Ishikawa (cell line): Measurements from ENCODE around the gene MAP3K2.

Experiments
- CEBPB ChIP-seq: IDR thresholded peaks from 2 replicates; pipeline ENCODE4 v1.6.1; 2012
- CREB1 ChIP-seq: IDR thresholded peaks from 2 replicates; pipeline ENCODE4 v1.6.1; 2012; ENCODE audit warnings: low read depth
- EGR1 ChIP-seq: IDR thresholded peaks from 2 replicates; pipeline ENCODE4 v1.6.1; 2012
- EP300 ChIP-seq: IDR thresholded peaks from 2 replicates; pipeline ENCODE4 v1.6.1; 2012; ENCODE audit warnings: borderline replicate concordance
- FOXM1 ChIP-seq: IDR thresholded peaks from 2 replicates; pipeline ENCODE4 v1.6.1; 2012; ENCODE audit warnings: low read depth, borderline replicate concordance
- NFIC ChIP-seq: IDR thresholded peaks from 2 replicates; pipeline ENCODE4 v1.6.1; 2012
- RAD21 ChIP-seq: IDR thresholded peaks from 2 replicates; pipeline ENCODE4 v1.6.1; 2012; ENCODE audit warnings: low read depth
- TAF1 ChIP-seq: IDR thresholded peaks from 2 replicates; pipeline ENCODE4 v1.6.1; 2012; ENCODE audit warnings: low read depth, mild to moderate bottlenecking
- TCF12 ChIP-seq: IDR thresholded peaks from 2 replicates; pipeline ENCODE4 v1.6.1; 2012; ENCODE audit warnings: low read depth
- TEAD4 ChIP-seq: IDR thresholded peaks from 2 replicates; pipeline ENCODE4 v1.6.1; 2012
- YY1 ChIP-seq: IDR thresholded peaks from 2 replicates; pipeline ENCODE4 v1.6.1; 2012; ENCODE audit warnings: low read depth
- ZBTB7A ChIP-seq: IDR thresholded peaks from 2 replicates; pipeline ENCODE4 v1.6.1; 2012; ENCODE audit warnings: low read depth
- TF ChIP-seq, protein P1 (sequence below): IDR thresholded peaks from 2 replicates; pipeline ENCODE4 v1.6.1; 2012
- TF ChIP-seq, protein P2 (sequence below): IDR thresholded peaks from 2 replicates; pipeline ENCODE4 v1.6.1; 2012
- TF ChIP-seq, protein P3 (sequence below): IDR thresholded peaks from 2 replicates; pipeline ENCODE4 v1.6.1; 2012; ENCODE audit warnings: low read depth, mild to moderate bottlenecking

The MAP3K2 gene

DNA sequence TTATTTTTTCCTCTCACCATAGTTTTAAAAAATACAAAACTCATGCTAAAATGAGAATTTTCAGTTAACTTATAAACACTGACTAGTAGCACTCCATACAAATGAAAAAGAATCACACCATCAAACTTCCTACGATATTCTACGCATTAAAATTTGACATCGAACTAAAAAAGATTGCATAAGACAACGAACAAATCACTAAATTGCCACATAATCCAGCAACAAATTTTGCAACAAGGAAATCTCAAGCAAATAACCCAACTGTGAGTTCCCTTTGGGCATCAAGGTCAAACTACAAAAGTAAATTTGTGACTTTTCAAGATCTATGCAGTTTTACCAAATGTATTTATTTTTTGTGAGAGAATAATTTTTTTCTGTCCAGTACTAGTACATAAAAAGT lies 1.5 kb downstream of the MAP3K2 start:
- TF ChIP-seq, protein P1, sequence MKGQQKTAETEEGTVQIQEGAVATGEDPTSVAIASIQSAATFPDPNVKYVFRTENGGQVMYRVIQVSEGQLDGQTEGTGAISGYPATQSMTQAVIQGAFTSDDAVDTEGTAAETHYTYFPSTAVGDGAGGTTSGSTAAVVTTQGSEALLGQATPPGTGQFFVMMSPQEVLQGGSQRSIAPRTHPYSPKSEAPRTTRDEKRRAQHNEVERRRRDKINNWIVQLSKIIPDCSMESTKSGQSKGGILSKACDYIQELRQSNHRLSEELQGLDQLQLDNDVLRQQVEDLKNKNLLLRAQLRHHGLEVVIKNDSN: no peak
- TF ChIP-seq TCF12 (no peak), ZBTB7A (no peak), EGR1 (no peak), TAF1 (no peak), EP300 (no peak), YY1 (no peak)
- TF ChIP-seq, protein P2, sequence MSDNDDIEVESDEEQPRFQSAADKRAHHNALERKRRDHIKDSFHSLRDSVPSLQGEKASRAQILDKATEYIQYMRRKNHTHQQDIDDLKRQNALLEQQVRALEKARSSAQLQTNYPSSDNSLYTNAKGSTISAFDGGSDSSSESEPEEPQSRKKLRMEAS: no peak
- TF ChIP-seq, protein P3, sequence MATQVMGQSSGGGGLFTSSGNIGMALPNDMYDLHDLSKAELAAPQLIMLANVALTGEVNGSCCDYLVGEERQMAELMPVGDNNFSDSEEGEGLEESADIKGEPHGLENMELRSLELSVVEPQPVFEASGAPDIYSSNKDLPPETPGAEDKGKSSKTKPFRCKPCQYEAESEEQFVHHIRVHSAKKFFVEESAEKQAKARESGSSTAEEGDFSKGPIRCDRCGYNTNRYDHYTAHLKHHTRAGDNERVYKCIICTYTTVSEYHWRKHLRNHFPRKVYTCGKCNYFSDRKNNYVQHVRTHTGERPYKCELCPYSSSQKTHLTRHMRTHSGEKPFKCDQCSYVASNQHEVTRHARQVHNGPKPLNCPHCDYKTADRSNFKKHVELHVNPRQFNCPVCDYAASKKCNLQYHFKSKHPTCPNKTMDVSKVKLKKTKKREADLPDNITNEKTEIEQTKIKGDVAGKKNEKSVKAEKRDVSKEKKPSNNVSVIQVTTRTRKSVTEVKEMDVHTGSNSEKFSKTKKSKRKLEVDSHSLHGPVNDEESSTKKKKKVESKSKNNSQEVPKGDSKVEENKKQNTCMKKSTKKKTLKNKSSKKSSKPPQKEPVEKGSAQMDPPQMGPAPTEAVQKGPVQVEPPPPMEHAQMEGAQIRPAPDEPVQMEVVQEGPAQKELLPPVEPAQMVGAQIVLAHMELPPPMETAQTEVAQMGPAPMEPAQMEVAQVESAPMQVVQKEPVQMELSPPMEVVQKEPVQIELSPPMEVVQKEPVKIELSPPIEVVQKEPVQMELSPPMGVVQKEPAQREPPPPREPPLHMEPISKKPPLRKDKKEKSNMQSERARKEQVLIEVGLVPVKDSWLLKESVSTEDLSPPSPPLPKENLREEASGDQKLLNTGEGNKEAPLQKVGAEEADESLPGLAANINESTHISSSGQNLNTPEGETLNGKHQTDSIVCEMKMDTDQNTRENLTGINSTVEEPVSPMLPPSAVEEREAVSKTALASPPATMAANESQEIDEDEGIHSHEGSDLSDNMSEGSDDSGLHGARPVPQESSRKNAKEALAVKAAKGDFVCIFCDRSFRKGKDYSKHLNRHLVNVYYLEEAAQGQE: no peak

DNA sequence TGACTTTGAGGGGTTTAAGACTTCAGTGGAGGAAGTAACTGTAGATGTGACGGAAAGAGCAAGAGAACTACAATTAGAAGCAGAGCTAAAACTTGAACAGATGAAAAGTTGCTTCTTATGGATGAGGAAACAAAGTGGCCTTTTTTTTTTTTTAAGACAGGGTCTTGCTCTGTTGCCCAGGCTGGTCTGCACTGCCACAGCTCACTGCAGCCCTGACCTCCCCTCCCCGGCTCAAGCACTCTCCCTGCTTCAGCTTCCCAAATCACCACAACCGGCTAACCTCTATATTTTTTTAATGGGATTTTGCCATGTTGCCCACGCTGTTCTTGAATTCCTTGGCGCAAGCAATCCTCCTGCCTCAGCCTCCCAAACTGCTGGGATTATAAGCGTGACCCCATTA lies 3.2 kb downstream of the MAP3K2 start:
- no peak for TF ChIP-seq EP300
- TF ChIP-seq, protein P1: no peak
- no peak for TF ChIP-seq TCF12
- TF ChIP-seq CREB1: no peak
- TF ChIP-seq TEAD4: no peak
- TF ChIP-seq RAD21: no peak
- no peak for TF ChIP-seq EGR1
- TF ChIP-seq FOXM1: no peak
- TF ChIP-seq TAF1: no peak
- no peak for TF ChIP-seq YY1
- TF ChIP-seq, protein P2: no peak
- no peak for TF ChIP-seq NFIC
- no peak for TF ChIP-seq CEBPB
- TF ChIP-seq, protein P3: no peak

DNA sequence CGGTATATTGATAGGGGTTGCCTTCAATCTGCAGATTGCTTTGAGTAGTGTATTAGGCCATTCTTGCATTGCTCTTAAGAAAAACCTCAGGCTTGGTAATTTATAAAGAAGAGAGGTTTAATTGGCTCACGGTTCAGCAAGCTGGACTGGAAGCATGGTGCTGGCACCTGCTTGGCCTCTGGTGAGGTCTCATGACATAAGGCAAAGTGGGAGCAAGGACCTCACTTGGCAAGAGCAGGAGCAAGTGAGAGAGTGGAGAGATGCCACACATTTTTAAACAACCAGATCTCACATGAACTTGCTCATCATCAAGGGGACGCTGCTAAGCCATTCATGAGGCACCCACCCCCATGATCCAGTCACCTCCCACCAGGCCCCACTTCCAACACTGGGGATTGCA lies 4.9 kb downstream of the MAP3K2 start:
- TF ChIP-seq, protein P1: no peak
- no peak for TF ChIP-seq ZBTB7A
- no peak for TF ChIP-seq TCF12
- TF ChIP-seq EGR1: no peak
- TF ChIP-seq, protein P2: no peak
- TF ChIP-seq, protein P3: no peak
- TF ChIP-seq NFIC: no peak
- TF ChIP-seq YY1: no peak
- TF ChIP-seq FOXM1: no peak
- TF ChIP-seq CREB1: no peak
- TF ChIP-seq TEAD4: no peak
- TF ChIP-seq CEBPB: no peak
- no peak for TF ChIP-seq RAD21

DNA sequence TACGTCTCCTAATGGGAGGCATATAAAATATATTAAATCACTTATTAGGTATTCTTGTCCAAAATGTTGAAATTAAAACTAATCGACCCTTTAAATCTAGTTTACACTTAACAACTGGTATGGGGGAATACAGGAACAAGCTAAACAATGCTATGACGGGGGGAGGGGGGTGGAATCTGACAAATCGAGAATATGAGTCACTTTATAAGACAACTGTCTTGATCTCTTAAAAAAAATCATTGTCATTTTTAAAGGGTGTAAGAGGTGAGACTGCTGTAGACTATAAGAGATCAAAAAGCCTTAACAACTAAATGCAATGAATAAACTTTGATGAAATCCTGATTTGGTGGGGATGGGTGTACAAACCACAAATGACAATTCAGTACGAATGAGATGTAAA lies 6.0 kb downstream of the MAP3K2 start:
- TF ChIP-seq, protein P3: no peak
- no peak for TF ChIP-seq CREB1
- TF ChIP-seq, protein P1: no peak
